Tibial artery (tissue), 4 donors: ENCODE data around the gene STIMATE.

ENCODE experiments used
- DNase-seq, 2 donors: peaks; one replicate each; pipeline ENCODE4 v3.0.0-alpha.2; 2019
- H3K27ac ChIP-seq, 2 donors: fragments of 200-600 bp; sonication (generic) in 1 of 2; 1 replicate in 1 of 2; 2 replicates in 1 of 2; pipeline ENCODE4 v1.5.1; 2018 to 2019; ENCODE audit warnings: mild to moderate bottlenecking in 1 of 2
- H3K27me3 ChIP-seq, 2 donors: fragments of 200-600 bp; sonication (generic) in 1 of 2; one replicate each; pipeline versions ENCODE4 v1.5.1 to v1.6.0; 2016 to 2019
- H3K36me3 ChIP-seq, 3 donors: fragments of 200-600 bp; sonication (generic) in 2 of 3; one replicate each; pipeline ENCODE4 v1.5.1; 2016 to 2019; ENCODE audit warnings: mild to moderate bottlenecking in 2 of 3
- H3K4me1 ChIP-seq, 4 donors: fragments of 200-600 bp; sonication (generic) in 2 of 4; 1 replicate in 3 of 4; 2 replicates in 1 of 4; pipeline ENCODE4 v1.5.1; 2016 to 2019
- H3K4me3 ChIP-seq, 2 donors: fragments of 200-600 bp; sonication (generic) in 1 of 2; 1 replicate in 1 of 2; 2 replicates in 1 of 2; pipeline ENCODE4 v1.5.1; 2018 to 2019; ENCODE audit warnings: mild to moderate bottlenecking in 2 of 2
- H3K9me3 ChIP-seq, 3 donors: fragments of 200-600 bp; sonication (generic) in 1 of 3; one replicate each; pipeline ENCODE4 v1.5.1; 2016 to 2019
- CTCF ChIP-seq, 2 experiments: fragments of 200-600 bp in 1 of 2; fragments of 450-650 bp in 1 of 2; IDR thresholded peaks; one replicate each; pipeline ENCODE4 v1.5.1; 2017 to 2019; ENCODE audit warnings: antibody characterized with exemption in 2 of 2, mild to moderate bottlenecking in 1 of 2, moderate library complexity in 1 of 2
- intact Hi-C: fragments of 100-400 bp; cut with DNase I; formaldehyde crosslinking; loops from one replicate; pipeline ENCODE4 v1.15.0; 2023; ENCODE audit warnings: low total_unique reads

STIMATE gene

GRCh38 chr3:52820736-52821135 lies 76.6 kb downstream of the STIMATE start:
- Histone ChIP-seq H3K36me3 (peaks cover 61 to 92% (median 73%) of the 10 kb centered on the region in 3 donors), H3K27ac (no peak overlapping the region), H3K27me3 (no peaks in the 10 kb centered on the region), H3K4me1 (no peaks in the 10 kb centered on the region), H3K4me3 (no peak overlapping the region), H3K9me3 (no peaks in the 10 kb centered on the region)
- intact Hi-C loops: loop anchor here (10.0 kb wide), 1 partner anchor 46 kb away; the partner anchor contains the start of genes ITIH1 and NEK4
- TF ChIP-seq CTCF (IDR thresholded peaks at IDR 0.05): peak; percentile 15 to 42
- no peak for DNase-seq

DNA sequence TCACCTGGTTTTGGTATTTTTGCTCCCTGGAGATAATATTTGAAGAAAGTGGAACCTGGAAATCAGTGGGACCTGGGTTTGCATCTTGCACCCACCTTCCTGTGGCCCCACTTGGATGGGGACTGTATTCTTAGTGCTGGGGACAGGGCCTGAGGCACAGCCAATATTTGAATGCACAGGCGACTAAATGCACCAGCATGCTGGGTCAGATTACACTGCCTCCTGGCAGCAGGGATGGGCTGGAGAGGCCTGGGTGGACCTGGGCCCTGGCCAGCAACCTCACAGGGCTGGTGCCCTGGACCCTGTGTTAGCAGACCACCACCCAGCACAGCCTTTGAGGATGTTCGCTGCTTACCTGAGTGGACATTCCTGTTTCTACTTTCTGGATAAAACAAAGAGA lies 77.4 kb downstream of the STIMATE start:
- Histone ChIP-seq H3K36me3 (peaks cover 60 to 85% (median 65%) of the 10 kb centered on the region in 3 donors), H3K27ac (no peak overlapping the region), H3K4me3 (no peak overlapping the region), H3K9me3 (no peaks in the 10 kb centered on the region), H3K27me3 (no peaks in the 10 kb centered on the region), H3K4me1 (no peaks in the 10 kb centered on the region)
- no peak for DNase-seq
- intact Hi-C loops: loop anchor here (10.0 kb wide), 1 partner anchor 45 kb away; the partner anchor contains the start of genes ITIH1 and NEK4
- TF ChIP-seq CTCF (IDR thresholded peaks at IDR 0.05): no peak

DNA sequence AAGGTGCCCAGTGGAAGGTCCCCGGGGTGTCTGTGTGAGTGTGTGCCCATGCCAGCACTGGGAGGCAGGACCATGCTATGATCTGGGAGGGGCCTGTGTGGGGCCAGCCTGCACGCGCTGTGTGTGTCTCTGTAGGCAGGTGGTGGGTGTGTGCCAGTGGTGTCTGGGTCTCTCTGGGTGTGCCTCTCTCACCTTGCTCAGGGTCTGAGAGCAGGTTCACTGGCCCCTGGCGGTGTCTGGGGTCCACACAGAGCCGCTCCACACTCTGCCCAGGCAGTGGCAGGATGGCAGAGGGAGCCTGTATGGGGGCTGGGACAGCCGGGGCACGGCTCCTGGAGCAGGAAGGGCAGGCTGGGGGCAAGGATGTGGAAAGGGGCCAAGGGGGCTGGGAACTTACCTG lies 79.5 kb downstream of the STIMATE start:
- H3K9me3 ChIP-seq: no peaks in the 10 kb centered on the region
- TF ChIP-seq CTCF (IDR thresholded peaks at IDR 0.05): no peak
- H3K36me3 ChIP-seq: peaks cover 39 to 65% (median 44%) of the 10 kb centered on the region in 3 donors
- intact Hi-C loops: no loop called here
- no peak overlapping the region for H3K4me3 ChIP-seq
- no peaks in the 10 kb centered on the region for H3K27me3 ChIP-seq
- DNase-seq: no peak
- no peaks in the 10 kb centered on the region for H3K4me1 ChIP-seq
- no peak overlapping the region for H3K27ac ChIP-seq

DNA sequence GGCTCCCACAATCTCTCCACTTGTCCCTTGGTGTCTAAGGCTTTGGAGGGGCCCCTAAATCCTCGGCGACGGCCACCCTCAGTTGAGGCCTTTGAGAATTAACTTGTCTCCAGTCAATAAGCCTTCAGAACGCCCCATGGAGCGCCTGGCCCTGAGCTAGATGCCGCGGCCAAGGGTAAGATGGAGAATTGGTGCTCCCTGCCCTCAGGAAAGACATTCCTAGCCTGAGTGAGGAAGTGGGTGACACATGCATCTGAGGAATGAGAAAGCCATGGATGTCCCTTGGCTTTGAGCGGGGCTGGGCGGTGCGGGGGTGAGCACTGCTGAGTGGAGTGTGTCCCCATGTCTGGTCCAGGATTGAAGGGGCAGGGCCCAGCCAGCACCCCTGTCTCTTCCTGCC lies 80.1 kb downstream of the STIMATE start:
- Histone ChIP-seq H3K4me3 (no peak overlapping the region), H3K27me3 (no peaks in the 10 kb centered on the region), H3K27ac (no peak overlapping the region), H3K4me1 (no peaks in the 10 kb centered on the region), H3K36me3 (peaks cover 33 to 59% (median 38%) of the 10 kb centered on the region in 3 donors), H3K9me3 (no peaks in the 10 kb centered on the region)
- no peak for TF ChIP-seq CTCF (IDR thresholded peaks at IDR 0.05)
- no peak for DNase-seq
- intact Hi-C loops: no loop called here

GRCh38 chr3:52816654-52817053 lies 80.7 kb downstream of the STIMATE start:
- H3K36me3 ChIP-seq: peaks cover 27 to 56% (median 37%) of the 10 kb centered on the region in 3 donors
- no peak overlapping the region for H3K4me3 ChIP-seq
- DNase-seq: no peak
- H3K27ac ChIP-seq: no peak overlapping the region
- H3K4me1 ChIP-seq: no peaks in the 10 kb centered on the region
- no peak for TF ChIP-seq CTCF (IDR thresholded peaks at IDR 0.05)
- no peaks in the 10 kb centered on the region for H3K27me3 ChIP-seq
- no peaks in the 10 kb centered on the region for H3K9me3 ChIP-seq
- intact Hi-C loops: no loop called here

- no peak for TF ChIP-seq CTCF (IDR thresholded peaks at IDR 0.05)
- intact Hi-C loops: no loop called here
- Histone ChIP-seq H3K27me3 (no peaks in the 10 kb centered on the region), H3K27ac (no peak overlapping the region), H3K4me3 (no peak overlapping the region), H3K36me3 (peaks cover 23 to 52% (median 37%) of the 10 kb centered on the region in 3 donors), H3K4me1 (no peaks in the 10 kb centered on the region), H3K9me3 (no peaks in the 10 kb centered on the region)
- no peak for DNase-seq
Measured at GRCh38 chr3:52816199-52816598, 81.1 kb downstream of the STIMATE start.
